ENCODE results near the gene SMYD1. TPM values are rescaled to one million over a fixed set of nuclear protein-coding genes. Genes with fewer than 3 reads are reported as not detected.
A peak's percentile ranks its signal among the peaks of the same experiment; 100 is the strongest.

Gene SMYD1
- total RNA-seq, 3 donors from 2014 or later = 1.0 to 10.7 TPM; not detected in 1

DNA sequence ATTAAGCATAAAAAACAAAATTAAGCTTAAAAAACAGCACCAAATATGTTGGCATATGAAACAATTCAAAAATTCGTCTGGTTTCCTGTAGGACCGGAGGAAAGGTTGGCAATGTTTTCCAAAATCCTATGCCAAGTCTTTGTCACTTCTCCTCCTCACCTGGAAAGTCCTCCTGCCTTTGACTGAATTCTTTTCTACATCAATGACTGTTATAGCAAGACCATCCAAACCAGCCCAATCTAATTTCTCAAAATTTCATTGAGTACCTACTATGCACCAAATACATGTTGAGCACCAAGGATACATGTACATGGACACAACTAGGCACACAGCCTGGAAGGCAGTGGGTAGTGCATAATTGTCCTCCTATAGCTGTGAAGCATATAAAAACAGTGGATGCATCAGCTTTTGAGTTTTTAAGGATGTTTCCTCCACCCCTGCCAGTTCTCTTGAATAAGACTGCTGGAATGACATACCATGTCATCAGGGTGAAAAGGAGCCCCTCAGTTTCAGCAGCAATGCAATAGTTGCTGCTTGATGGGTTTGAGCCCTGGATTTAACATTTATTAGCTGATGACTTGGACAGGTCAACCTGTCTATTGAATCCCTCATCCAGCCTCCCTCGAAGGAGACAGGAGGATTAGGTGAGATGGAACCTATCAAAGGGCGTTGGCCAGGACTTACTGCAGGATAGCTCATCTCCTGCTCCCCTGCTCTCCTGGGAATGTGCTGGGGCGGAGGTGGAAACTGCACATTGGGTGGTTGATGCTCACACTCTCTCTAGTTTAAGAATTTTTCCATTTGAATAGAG is 55.7 kb downstream of the SMYD1 start:
- no peak overlapping the region for H3K4me3 ChIP-seq
- ATAC-seq (no peak), DNase-seq (no peak)
- H3K36me3 ChIP-seq (ENCODE audit: low read depth) = no peaks in the 10 kb centered on the region
- intact Hi-C loops (cut with DNase I, micrococcal nuclease) = no loop called here
- H3K9me3 ChIP-seq = no peaks in the 10 kb centered on the region
- H3K4me1 ChIP-seq (ENCODE audit: low read depth) = no peaks in the 10 kb centered on the region
- TF ChIP-seq, protein P1, sequence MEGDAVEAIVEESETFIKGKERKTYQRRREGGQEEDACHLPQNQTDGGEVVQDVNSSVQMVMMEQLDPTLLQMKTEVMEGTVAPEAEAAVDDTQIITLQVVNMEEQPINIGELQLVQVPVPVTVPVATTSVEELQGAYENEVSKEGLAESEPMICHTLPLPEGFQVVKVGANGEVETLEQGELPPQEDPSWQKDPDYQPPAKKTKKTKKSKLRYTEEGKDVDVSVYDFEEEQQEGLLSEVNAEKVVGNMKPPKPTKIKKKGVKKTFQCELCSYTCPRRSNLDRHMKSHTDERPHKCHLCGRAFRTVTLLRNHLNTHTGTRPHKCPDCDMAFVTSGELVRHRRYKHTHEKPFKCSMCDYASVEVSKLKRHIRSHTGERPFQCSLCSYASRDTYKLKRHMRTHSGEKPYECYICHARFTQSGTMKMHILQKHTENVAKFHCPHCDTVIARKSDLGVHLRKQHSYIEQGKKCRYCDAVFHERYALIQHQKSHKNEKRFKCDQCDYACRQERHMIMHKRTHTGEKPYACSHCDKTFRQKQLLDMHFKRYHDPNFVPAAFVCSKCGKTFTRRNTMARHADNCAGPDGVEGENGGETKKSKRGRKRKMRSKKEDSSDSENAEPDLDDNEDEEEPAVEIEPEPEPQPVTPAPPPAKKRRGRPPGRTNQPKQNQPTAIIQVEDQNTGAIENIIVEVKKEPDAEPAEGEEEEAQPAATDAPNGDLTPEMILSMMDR (IDR thresholded peaks at IDR 0.05) = no peak

DNA sequence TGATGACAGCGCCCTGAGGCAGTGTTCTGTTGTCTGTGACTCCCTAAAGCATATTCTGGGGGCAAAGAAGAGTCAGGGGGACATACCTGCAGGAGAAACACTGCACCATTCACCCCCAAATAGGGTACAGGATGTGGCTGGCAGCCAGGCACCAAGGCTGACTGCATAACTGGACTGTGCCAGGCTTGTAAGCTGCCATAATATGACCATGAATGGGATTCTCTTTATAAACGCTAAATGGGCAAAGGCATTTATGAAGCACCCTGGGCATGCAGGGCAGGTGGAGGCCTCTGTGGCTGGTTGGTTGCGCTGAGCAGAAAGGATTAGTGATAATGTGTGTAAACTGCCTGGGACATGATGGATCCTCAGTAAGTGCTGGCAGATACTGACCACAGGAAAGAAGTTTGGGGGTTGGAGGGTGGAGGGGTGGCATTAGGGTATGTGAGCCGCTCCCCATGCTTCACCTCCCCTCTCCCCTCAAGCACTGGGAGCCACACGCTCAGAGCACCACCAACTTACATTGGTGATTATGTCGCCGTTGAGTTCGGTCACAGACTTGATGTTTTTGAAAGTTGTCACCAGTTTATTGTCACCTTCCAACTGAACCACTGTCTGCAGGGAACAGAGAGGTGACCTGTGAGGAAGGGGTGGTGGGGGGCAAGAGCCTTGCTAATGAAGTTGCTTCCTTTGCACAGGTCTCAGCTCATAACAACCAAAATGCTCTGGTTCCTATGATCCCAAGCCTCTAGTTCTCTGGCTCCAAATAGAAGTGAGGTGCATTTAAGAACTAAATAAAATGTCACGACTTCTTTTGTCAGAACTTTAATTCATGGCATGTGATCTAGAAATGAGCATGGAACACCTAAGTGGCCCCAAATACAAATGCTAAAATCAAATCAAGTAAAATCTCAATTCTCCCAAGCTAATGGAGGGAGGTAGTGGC is 56.6 kb downstream of the SMYD1 start:
- Histone ChIP-seq H3K4me1 (ENCODE audit: low read depth) (peaks cover 8% of the 10 kb centered on the region), H3K4me3 (no peak overlapping the region), H3K36me3 (ENCODE audit: low read depth) (no peaks in the 10 kb centered on the region), H3K9me3 (no peaks in the 10 kb centered on the region)
- DNase-seq = no peak
- TF ChIP-seq, protein P1 (IDR thresholded peaks at IDR 0.05) = no peak
- intact Hi-C loops (cut with DNase I, micrococcal nuclease) = no loop called here
- no peak for ATAC-seq

DNA sequence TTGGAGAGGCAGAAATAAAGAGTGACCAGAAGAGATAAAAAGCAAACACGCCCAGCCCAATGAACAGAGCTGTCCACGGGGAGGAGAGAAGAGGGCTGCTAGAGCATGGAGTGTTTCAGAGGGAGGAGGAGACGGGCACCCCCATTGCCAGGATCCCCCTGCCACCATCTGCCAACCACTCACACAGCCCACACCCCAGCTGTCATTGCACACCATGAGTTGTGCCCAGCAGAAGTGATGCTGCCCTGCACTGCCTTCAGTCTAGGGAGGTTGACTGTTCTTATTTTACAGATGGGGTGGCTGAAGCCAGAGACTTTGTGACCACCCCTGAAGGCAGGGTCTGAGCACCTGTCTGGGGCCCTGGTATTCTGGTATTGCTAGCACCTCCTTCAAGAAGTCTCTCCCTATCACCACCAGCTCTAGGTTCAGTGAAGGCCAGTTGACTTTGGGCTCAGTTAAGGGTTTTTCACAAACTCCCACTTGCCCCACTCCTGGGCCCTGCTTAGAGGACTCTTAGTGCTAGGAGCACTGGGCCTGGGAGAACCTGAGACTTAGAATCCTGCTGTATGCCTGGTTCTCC is 57.8 kb downstream of the SMYD1 start:
- H3K4me1 ChIP-seq (ENCODE audit: low read depth) = peaks cover 17% of the 10 kb centered on the region
- no peaks in the 10 kb centered on the region for H3K9me3 ChIP-seq
- no peak for ATAC-seq
- no peaks in the 10 kb centered on the region for H3K36me3 ChIP-seq (ENCODE audit: low read depth)
- TF ChIP-seq, protein P1 (IDR thresholded peaks at IDR 0.05) = no peak
- H3K4me3 ChIP-seq = no peak overlapping the region
- DNase-seq = no peak
- intact Hi-C loops (cut with DNase I, micrococcal nuclease) = no loop called here

DNA sequence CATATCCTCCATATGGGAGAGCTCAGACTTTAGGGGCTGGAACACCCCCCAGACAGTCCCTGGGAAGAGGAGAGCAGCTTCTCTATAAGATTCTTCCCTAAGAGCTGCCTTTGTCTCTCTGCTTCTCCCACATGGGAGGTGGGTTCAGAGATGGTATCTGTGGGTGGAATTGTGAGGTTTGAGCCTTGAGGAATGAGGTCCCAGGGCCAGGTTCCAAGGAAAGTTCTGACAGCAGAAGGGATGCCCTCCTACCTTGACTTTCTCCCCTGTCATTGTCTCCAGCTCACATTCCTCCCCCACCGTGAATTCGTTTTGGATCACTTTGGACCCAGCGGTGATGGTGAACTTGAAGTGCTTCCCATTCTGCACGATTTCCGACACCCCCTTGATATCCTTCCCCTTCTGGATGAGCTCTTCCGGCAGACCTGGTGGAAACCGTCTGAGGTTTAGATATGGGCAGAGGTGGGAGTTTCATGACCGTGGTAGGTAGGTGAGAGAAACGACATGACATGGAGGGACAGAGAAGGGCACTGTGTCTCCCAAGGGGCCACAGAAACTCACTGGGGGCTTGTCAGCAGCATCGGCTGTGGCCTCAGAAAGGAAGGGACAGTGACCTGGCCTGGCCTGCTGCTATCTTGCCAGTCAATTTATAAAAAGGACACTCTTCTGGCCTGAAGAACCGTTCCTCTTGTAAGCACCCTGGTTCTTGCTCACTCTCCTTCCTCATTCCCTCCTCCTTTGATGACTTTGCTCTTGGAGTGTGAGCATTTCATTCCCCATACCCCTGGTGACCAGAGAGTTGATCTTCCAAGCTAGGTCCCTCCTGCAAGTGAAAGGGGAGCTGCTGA is 58.5 kb downstream of the SMYD1 start:
- DNase-seq (no peak), ATAC-seq (no peak)
- Histone ChIP-seq H3K9me3 (no peaks in the 10 kb centered on the region), H3K4me1 (ENCODE audit: low read depth) (peaks cover 22% of the 10 kb centered on the region), H3K4me3 (peak overlapping the region; percentile 22), H3K36me3 (ENCODE audit: low read depth) (no peaks in the 10 kb centered on the region)
- TF ChIP-seq, protein P1 (IDR thresholded peaks at IDR 0.05) = no peak
- intact Hi-C loops (cut with DNase I, micrococcal nuclease) = no loop called here
